Endothelial cell of umbilical vein (primary cell): ENCODE data around the gene RNASET2. TPM values are rescaled to one million over a fixed set of nuclear protein-coding genes. Genes with fewer than 3 reads are reported as not detected.

Experiments
- BruUV-seq: library from RNA; stranded (reverse); fragments of 400-500 nt; replicated peaks from 2 replicates; lab custom pipeline; 2021; lab: Mats Ljungman, UMichigan
- CTCF ChIA-PET: fragments of 300-600, 350-600 bp; sonication (Branson Sonifier 250); formaldehyde crosslinking; loops from one replicate; lab custom pipeline; 2021; ENCODE audit warnings: antibody characterized with exemption, inconsistent platforms; lab: Charles Lee
- POLR2A ChIA-PET: fragments of 300-600, 350-600 bp; sonication (Branson Sonifier 250); formaldehyde crosslinking; loops from one replicate; lab custom pipeline; 2021; ENCODE audit warnings: antibody characterized with exemption, inconsistent platforms; lab: Charles Lee
- DNase-seq: peaks from one replicate; pipeline ENCODE4 v3.0.0-alpha.2; 2011; ENCODE audit warnings: low read depth, low spot score
- FAIRE-seq: peaks from 2 replicates; lab custom pipeline; 2011; peaks lifted over from hg19 to GRCh38; lab: Jason Lieb, UNC
- H2AFZ ChIP-seq: 2 replicates; pipeline ENCODE4 v1.6.0; 2012; ENCODE audit warnings: low read depth, low read length, control low read depth, inconsistent platforms
- H3K27ac ChIP-seq: 2 replicates; pipeline ENCODE4 v1.5.1; 2011; ENCODE audit warnings: low read depth, mild to moderate bottlenecking, control low read depth, low read length, moderate library complexity; ENCODE audit not compliant: insufficient read depth
- H3K27me3 ChIP-seq, 2 experiments: 2 replicates each; pipeline versions ENCODE4 v1.6.0 to v1.6.1; 2011; ENCODE audit warnings: low read length in 2 of 2, mixed read lengths in 1 of 2; ENCODE audit not compliant: control insufficient read depth in 2 of 2, insufficient read depth in 2 of 2
- H3K36me3 ChIP-seq, 2 experiments: 2 replicates in 1 of 2; 3 replicates in 1 of 2; pipeline ENCODE4 v1.5.1; 2011; ENCODE audit warnings: low read length in 2 of 2, mild to moderate bottlenecking in 1 of 2, moderate library complexity in 1 of 2; ENCODE audit not compliant: control insufficient read depth in 2 of 2, insufficient read depth in 2 of 2; ENCODE audit errors: extremely low read depth in 1 of 2
- H3K4me1 ChIP-seq: 3 replicates; pipeline ENCODE4 v1.5.1; 2011; ENCODE audit warnings: mild to moderate bottlenecking, low read length; ENCODE audit not compliant: control insufficient read depth, insufficient read depth; ENCODE audit errors: extremely low read depth
- H3K4me2 ChIP-seq: 2 replicates; pipeline ENCODE4 v1.6.1; 2011; ENCODE audit warnings: low read length, control low read depth, mixed read lengths; ENCODE audit not compliant: insufficient read depth
- H3K4me3 ChIP-seq, 3 experiments: fragments of 200-600 bp in 1 of 3; sonication (generic), shearing (Covaris generic) in 1 of 3; replicated peaks in 1 of 3; 2 replicates each; pipeline ENCODE4 v1.5.1; 2011 to 2016; ENCODE audit warnings: control low read depth in 3 of 3, low read length in 3 of 3, mild to moderate bottlenecking in 2 of 3, inconsistent platforms in 1 of 3, low read depth in 1 of 3, moderate library complexity in 1 of 3; ENCODE audit not compliant: insufficient read depth in 1 of 3
- H3K79me2 ChIP-seq: 2 replicates; pipeline ENCODE4 v1.6.0; 2012; ENCODE audit warnings: low read length, inconsistent platforms; ENCODE audit not compliant: control insufficient read depth, insufficient read depth
- H3K9ac ChIP-seq: replicated peaks from 2 replicates; pipeline ENCODE3; 2011; ENCODE audit warnings: low read length, control low read depth; ENCODE audit not compliant: insufficient read depth; ENCODE audit errors: extremely low read depth
- H3K9me1 ChIP-seq: replicated peaks from 3 replicates; pipeline ENCODE4 v1.6.0; 2011; ENCODE audit warnings: mild to moderate bottlenecking, low read length; ENCODE audit not compliant: control insufficient read depth, insufficient read depth; ENCODE audit errors: extremely low read depth
- H3K9me3 ChIP-seq: replicated peaks from 2 replicates; pipeline ENCODE4 v1.5.1; 2012; ENCODE audit warnings: low read length, inconsistent platforms; ENCODE audit not compliant: control insufficient read depth, insufficient read depth
- H4K20me1 ChIP-seq: replicated peaks from 2 replicates; pipeline ENCODE3; 2011; ENCODE audit warnings: mild to moderate bottlenecking, low read length; ENCODE audit not compliant: control insufficient read depth, insufficient read depth; ENCODE audit errors: extremely low read depth
- EZH2 ChIP-seq: IDR thresholded peaks from 2 replicates; pipeline ENCODE4 v1.6.1; 2012; ENCODE audit warnings: borderline replicate concordance, low read depth, mild to moderate bottlenecking, moderate library complexity, low read length, inconsistent platforms; ENCODE audit not compliant: severe bottlenecking
- FOS ChIP-seq: IDR thresholded peaks from 2 replicates; pipeline ENCODE4 v1.6.1; 2011; ENCODE audit warnings: mild to moderate bottlenecking, low read length, moderate library complexity, borderline replicate concordance; ENCODE audit not compliant: insufficient read depth
- GATA2 ChIP-seq: IDR thresholded peaks from 2 replicates; pipeline ENCODE4 v1.7.0; 2011; ENCODE audit warnings: low read depth, mild to moderate bottlenecking, moderate library complexity, mixed read lengths, low read length; ENCODE audit not compliant: insufficient read length, insufficient read depth
- JUN ChIP-seq: IDR thresholded peaks from 2 replicates; pipeline ENCODE4 v1.6.1; 2011; ENCODE audit warnings: borderline replicate concordance, low read depth; ENCODE audit not compliant: insufficient read length, insufficient read depth
- MYC ChIP-seq: IDR thresholded peaks from one replicate; pipeline ENCODE4 v1.6.1; 2011; ENCODE audit warnings: mild to moderate bottlenecking, low read depth, low read length
- POLR2A ChIP-seq: IDR thresholded peaks from 2 replicates; pipeline ENCODE4 v1.6.1; 2012; ENCODE audit warnings: low read depth, mild to moderate bottlenecking, control low read depth, low read length
- POLR2AphosphoS5 ChIP-seq: IDR thresholded peaks from 2 replicates; pipeline ENCODE4 v1.6.1; 2012; ENCODE audit warnings: low read depth, mild to moderate bottlenecking, control low read depth, low read length, moderate library complexity; ENCODE audit not compliant: insufficient read depth
- dilution Hi-C: fragments of 300-500 bp; cut with MboI; formaldehyde crosslinking; loops from one replicate; pipeline ENCODE4 v1.15.0; 2019; ENCODE audit warnings: low sequenced_read_pairs; ENCODE audit not compliant: extremely low pct_ligation_motif_present
- intact Hi-C: fragments of 100-400 bp; cut with micrococcal nuclease; formaldehyde crosslinking; loops from one replicate; pipeline ENCODE4 v1.10.0; 2022
- polyA plus RNA-seq, 4 experiments: library from polyadenylated mRNA; depleted of rRNA in 3 of 4; stranded (reverse) in 3 of 4; unstranded in 1 of 4; fragments of >200 nt; gene quantifications; 2 replicates each; pipeline versions ENCODE4 v1.2.1 to v1.2.3, GENCODE V29; 2011 to 2012; ENCODE audit warnings: missing spikeins in 1 of 4
- total RNA-seq: library from RNA; stranded (reverse); gene quantifications from 2 replicates; pipeline ENCODE4 v1.2.3, GENCODE V29; 2021
- TF ChIP-seq, protein P1 (sequence below): IDR thresholded peaks from 2 replicates; pipeline ENCODE4 v1.6.1; 2011; ENCODE audit not compliant: insufficient read depth, insufficient read length
- TF ChIP-seq, protein P2 (sequence below), 2 donors: IDR thresholded peaks; 1 replicate in 1 of 2; 2 replicates in 1 of 2; pipeline ENCODE4 v1.5.1; 2011; ENCODE audit warnings: low read length in 2 of 2, mild to moderate bottlenecking in 2 of 2, moderate library complexity in 2 of 2, control low read depth in 1 of 2, inconsistent platforms in 1 of 2, low read depth in 1 of 2; ENCODE audit not compliant: insufficient read depth in 1 of 2; ENCODE audit errors: extremely low read depth in 1 of 2

The RNASET2 gene
- total and polyA plus RNA-seq, 2 donors (not counting 3 experiments of a cell fraction or from before 2014, with no cell fraction given) = 10.7 to 11.4 TPM

DNA sequence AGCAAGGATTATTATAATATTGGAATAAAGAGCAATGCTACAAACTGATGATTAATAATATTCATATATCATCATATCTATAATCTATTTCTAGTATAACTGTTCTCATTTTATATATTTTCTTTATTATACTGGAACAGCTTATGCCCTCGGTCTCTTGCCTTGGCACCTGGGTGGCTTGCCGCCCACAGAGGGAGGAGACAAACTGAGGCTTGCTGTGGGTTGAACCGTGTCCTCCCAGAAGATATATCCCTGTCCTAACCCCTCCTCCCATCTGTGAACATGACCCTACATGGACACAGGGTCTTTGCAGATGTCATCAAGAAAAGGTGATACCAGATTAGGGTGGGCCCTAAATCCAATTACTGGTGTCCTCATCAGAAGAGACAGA lies 4.7 kb downstream of the RNASET2 start:
- dilution Hi-C loops (no loop called here), intact Hi-C loops (loop anchor here (1.0 to 10.0 kb wide), 4 partner anchors 165 to 677 kb away; no protein-coding TSS in a partner anchor)
- POLR2A ChIA-PET = no interaction called here
- H3K4me1 ChIP-seq = peaks cover 7% of the 10 kb centered on the region
- FAIRE-seq (no peak), DNase-seq (no peak)
- CTCF ChIA-PET = interaction anchor here (1.1 to 2.0 kb wide), 22 partner anchors 8 to 245 kb away, joined by 3 to 23 read pairs (median 5); partner anchors contain the start of gene CEP43
- no peaks in the 10 kb centered on the region for H3K79me2 ChIP-seq
- H2AFZ ChIP-seq = no peak overlapping the region
- H3K27me3 ChIP-seq = no peaks in the 10 kb centered on the region
- no peaks in the 10 kb centered on the region for H3K9me3 ChIP-seq
- H3K9me1 ChIP-seq = no peaks in the 10 kb centered on the region
- no peak overlapping the region for H3K9ac ChIP-seq
- H3K27ac ChIP-seq = no peak overlapping the region
- H3K4me3 ChIP-seq = no peak overlapping the region
- no peaks in the 10 kb centered on the region for H3K36me3 ChIP-seq
- TF ChIP-seq, protein P1, sequence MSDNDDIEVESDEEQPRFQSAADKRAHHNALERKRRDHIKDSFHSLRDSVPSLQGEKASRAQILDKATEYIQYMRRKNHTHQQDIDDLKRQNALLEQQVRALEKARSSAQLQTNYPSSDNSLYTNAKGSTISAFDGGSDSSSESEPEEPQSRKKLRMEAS = no peak
- no peak for TF ChIP-seq FOS
- no peak for TF ChIP-seq POLR2AphosphoS5
- TF ChIP-seq POLR2A = no peak
- no peak for TF ChIP-seq MYC
- TF ChIP-seq, protein P2, sequence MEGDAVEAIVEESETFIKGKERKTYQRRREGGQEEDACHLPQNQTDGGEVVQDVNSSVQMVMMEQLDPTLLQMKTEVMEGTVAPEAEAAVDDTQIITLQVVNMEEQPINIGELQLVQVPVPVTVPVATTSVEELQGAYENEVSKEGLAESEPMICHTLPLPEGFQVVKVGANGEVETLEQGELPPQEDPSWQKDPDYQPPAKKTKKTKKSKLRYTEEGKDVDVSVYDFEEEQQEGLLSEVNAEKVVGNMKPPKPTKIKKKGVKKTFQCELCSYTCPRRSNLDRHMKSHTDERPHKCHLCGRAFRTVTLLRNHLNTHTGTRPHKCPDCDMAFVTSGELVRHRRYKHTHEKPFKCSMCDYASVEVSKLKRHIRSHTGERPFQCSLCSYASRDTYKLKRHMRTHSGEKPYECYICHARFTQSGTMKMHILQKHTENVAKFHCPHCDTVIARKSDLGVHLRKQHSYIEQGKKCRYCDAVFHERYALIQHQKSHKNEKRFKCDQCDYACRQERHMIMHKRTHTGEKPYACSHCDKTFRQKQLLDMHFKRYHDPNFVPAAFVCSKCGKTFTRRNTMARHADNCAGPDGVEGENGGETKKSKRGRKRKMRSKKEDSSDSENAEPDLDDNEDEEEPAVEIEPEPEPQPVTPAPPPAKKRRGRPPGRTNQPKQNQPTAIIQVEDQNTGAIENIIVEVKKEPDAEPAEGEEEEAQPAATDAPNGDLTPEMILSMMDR (IDR thresholded peaks at IDR 0.05; ENCODE audit: extremely low read depth in 1 of 2, insufficient read depth in 1 of 2, low read depth in 1 of 2, low read length in 2 of 2) = no peak
- no peak for TF ChIP-seq EZH2
- no peak for TF ChIP-seq GATA2
- TF ChIP-seq JUN = no peak
- H3K4me2 ChIP-seq = no peak overlapping the region
- no peaks in the 10 kb centered on the region for H4K20me1 ChIP-seq
- BruUV-seq = no TSS peak
